GM21529 (cell line): ENCODE measurements around the gene TOR4A.

Source experiments
- ATAC-seq: cut with Tn5 transposase; IDR thresholded peaks from one replicate; pipeline ENCODE4 v1.9.1; 2021; ENCODE audit not compliant: unreplicated experiment

The TOR4A gene

DNA sequence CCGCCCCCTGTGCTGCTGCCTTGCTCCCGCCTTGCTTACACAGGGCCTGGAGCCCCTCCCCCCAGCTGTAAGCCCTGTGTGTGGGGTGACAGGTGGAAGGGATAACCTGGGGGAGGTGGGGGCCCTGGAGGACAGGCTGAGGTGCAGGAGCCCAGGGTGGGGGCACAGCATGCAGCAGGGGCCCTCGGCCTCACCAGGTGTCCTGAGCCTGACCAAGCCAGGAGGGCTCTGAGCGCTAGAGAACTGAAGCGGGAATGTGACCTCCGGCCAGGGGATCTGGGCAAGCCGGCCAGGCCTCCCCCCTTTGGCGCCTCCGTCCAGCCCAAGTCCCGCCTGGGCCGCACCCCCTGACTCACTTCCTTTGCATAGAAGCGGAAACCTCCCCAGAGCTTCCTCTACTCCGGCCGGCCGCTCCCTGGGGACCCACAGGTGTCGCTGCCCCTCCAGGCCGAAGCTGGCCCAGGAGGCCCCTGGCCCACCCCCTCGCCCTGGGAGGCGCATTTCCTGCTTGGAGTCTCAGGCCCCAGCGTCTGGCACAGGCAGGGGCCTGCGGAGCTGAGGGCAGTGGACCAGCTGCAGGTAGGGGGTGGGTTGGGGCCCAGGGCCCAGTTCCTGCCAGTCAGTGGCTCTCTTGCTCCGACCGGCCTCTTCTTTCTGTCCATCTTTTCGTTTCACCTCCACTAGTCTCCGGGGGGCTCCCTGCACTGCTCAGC, at the start of gene TOR4A:
Gene TOR4A, plus strand, starts transcription at position 398 of the 713 bp plus-strand sequence. CDS start 964 bp downstream, outside the sequence.
- peak; percentile 72 for ATAC-seq

DNA sequence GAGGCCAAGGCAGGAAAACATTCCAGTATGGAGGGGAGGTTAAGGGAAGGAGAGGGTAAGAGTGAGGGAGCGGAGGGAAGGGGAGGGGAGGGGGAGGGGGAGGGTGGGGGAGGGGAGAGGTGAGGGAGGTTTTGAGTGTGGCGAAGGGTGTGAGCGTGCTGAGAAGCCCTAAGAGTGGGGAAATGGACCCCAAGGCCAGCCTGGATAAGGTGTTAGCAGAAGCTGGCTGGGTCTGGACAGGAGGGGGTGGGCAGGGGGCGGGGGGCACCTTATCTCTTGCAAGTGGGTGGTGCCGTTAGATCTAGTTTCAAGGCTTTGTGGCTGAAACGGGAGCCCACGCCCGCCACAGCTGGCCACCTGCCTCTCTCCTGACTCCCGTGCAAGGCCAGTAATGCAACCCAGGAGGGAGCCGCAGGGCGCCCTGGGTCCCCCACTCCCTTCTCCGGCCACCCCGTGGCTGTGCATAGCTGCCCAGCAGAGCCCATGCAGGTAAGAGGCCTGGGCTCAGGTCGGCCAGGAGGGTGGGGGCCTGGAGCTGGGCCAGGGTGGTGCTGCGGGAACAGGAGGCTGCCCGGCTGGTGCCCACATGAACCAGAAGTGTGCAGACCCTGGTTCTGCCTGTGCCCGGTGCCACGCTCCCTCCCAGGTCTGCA, 49.5 kb upstream of the TOR4A start:
- ATAC-seq, result no peak

DNA sequence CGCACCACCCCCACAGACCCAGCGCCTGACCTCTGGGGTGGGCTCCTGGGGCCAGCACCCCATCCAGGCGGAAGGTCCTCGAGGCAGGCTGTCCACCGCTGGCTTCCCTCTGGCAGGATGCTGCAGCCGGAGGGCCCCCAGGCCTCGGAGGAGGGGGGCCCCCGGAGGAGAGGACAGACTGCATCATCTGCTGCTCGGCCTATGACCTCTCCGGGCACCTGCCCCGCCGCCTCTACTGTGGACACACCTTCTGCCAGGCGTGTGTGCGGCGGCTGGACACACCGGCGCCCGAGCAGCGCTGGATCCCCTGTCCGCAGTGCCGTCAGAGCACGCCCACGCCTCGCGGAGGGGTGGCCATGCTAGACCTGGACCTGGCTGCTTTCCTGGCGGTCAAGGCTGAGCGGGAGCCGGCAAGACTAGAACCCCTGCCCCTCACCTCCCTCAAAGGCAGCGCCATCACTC, 49.0 kb upstream of the TOR4A start:
- no peak for ATAC-seq

DNA sequence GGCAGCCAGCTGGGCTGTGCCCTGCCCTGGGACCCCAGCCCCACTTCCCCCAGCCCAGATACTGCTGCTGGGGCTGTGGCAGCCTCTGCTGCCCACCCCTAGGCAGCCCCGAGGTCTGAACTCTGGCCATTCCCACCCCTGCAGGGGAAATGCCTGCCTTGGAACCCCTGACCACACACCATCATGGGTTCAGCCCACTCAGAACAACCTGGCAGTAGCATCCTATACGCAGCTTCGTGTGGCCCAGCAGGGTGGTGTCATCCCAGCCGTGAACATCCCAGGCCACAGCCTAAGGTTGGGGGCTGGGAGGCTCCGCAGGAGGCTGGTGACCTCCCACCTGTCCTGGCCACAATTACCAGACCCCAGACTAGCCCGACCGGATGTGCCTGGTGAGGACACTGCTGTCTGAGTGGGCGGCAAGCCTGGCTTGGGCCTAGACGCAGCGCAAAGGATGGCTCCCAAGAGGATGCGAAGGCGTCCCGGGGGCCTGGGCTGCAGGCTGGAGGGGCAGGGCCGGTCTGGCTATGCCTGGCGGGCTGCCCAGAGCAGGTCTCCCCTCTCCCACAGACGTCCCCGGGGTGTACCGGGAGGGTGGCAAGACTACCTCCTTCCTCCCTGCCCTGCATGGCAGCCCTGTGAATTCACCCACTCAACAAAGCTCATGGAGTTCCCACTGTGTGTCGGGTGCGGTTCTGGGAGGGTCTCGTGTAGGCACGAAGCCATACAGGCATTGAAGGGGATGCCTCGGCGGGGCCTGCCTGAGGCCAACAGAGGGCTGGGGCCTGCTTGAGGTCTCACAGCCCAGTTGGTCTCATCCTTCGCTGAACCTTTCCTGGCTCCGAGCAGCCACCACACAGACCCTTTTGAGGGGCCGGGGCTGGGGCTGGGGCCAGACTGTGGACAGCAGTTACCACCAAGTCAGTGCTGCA, 48.3 kb upstream of the TOR4A start:
- ATAC-seq, result no peak

DNA sequence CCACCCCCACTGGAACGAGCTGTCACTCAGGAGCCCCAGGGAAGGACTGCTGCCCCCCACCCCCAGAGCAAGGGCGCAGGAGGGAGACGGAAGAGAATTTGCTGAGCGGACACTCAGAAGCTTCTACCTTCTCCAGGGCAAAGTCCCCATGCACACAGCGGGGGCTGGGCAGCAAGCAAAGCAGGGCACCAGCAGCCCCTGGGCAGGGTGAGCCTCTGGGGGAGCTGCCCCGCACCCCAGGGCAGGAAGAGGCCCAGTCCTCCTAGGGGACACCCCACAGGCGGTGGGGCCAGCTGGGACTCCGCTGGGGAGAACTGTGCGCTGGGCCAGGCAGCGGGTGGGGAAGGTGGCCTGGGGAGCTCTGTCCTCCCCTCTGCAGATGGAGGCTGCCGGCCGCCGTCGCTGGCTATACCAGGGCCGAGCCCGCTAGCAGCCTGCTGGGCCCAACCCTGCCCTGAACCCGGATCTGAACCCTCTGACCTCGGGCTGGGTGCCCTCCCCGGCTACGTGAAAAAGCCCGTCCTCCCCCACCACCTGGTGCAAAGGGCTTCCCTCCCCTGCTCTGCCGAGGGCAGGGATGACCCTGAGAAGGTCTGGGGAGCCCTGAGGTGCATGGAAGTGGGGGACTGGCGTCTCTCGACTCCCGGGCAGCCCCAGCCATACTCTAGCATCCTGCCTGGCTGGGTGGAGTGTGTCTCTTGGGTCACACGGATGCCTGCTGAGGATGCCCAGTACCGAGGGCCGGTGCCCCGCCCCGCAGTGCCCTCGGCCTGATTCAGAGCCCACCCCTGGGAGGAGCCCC, 47.4 kb upstream of the TOR4A start:
- ATAC-seq, result no peak

DNA sequence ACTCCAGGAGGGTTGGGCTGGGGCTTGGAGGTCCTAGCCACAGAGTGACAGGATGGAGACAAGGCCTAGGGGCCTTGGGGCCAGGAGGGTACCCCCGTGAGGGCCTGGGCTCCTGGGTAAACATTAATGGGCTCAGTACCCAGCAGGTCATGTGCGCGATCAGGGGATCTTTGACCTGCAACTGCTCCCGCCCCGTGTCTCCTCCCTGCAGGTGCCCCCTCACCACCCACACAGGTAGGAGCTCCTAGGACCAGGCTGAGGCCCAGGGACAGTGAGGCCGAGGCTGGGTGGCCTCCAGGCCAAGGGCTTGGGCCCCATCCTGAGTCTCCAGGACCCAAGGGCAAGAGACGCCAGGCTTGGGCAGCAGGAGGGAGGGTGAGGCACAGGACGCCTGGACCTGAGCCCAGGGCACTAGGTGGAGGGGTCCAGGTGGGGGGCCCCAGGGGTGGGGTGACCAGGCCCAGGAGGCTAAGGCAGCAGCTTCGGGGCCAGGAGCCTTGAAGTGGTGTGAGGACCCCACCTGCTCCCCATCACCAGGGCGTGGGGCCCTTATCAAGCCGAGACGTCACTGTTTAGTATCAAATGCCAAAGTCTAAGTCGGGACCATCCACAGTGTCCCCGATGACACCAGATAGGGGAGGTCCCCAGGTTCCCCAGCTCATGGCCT, 46.7 kb upstream of the TOR4A start, which contains the start of gene SLC34A3:
Gene SLC34A3, plus strand, starts transcription at position 197 of the 667 bp plus-strand sequence. CDS start 802 bp downstream, outside the sequence.
- ATAC-seq, result no peak

DNA sequence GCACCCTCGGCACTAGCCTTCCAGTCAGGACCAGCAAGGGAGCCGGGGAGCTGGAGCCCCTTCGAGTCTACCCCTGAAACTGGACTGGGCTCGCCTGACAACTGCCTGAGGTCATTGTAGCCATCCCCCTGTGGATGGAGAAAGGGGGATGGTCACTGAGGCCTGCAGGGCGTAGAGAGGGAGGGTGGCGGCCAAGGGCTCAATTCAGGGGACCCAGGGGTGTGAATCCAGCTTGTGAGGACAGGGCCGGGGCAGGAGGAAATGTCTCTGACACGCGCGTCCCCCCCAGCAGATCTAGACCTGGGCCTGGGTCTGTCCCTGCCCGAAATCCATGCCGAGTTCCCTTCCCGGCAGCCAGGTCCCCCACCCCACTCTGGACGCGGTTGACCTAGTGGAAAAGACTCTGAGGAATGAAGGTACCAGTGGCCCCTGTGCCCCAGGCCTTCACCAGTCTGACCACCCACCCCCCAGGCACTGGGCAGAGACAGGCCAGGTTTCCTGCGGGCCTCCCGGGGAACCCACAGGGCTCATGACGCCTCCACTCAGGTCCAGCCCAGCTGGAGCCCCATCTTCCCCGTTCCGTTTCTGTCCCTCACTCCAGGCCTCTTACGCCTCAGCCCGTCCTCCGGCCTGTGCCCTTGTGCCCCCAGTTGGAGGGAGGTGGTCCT, 46.0 kb upstream of the TOR4A start:
- ATAC-seq, result no peak

DNA sequence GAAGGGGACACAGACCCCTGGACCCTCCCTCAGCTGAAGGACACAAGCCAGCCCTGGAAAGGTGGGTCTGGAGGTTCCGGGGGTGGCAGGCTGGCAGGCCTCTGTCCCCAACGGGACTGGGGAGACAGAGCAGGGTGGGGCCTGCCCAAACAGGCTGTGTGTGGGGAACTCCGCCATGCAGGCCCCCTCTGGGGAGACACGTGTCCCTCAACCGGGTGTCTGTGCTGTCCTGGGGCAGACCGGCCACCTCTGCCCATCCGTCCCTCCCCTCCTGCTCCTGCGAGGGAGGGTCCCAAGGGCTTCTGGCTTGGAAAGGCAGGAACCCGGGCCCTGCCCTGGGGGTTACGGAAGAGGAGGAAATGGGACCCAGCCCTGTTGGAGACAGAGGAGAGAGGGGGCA, 45.4 kb upstream of the TOR4A start:
- no peak for ATAC-seq

DNA sequence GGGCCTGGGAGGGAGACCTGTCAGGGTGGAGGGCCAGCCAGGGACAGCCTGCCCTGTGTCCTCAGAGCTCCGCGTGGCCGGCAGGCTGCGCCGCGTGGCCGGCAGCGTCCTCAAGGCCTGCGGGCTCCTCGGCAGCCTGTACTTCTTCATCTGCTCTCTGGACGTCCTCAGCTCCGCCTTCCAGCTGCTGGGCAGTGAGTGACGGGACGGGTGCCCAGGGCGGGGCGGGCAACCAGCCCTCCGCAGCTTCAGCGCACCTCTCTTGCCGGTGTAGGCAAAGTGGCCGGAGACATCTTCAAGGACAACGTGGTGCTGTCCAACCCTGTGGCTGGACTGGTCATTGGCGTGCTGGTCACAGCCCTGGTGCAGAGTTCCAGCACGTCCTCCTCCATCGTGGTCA, 45.0 kb upstream of the TOR4A start:
- ATAC-seq, result no peak

DNA sequence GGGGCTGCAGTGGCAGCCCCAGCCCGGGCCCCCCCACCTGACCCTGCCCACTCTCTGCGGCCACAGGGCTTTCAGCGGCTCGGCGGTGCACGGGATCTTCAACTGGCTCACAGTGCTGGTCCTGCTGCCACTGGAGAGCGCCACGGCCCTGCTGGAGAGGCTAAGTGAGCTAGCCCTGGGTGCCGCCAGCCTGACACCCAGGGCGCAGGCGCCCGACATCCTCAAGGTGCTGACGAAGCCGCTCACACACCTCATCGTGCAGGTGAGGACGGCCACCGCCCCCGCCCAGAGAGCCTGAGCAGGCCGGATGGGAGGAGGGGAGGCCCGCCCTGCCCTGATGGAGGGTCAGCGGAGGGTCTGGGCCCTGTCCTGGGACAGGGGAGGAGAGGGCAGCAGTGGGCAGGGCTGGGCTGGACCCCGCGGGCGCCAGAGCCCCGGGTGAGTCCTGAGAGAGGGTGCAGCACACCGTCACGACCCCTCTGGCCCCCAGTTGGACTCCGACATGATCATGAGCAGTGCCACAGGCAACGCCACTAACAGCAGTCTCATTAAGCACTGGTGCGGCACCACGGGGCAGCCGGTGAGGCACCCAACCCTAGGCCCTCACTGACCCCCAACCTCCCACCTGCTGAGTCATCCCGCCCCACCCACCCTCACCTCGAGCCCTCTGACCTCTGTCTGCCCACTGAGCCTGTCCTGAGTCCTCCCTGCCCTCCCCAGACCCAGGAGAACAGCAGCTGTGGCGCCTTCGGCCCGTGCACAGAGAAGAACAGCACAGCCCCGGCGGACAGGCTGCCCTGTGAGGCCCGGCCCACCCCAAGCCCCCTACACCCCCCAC, 44.2 kb upstream of the TOR4A start:
- no peak for ATAC-seq

DNA sequence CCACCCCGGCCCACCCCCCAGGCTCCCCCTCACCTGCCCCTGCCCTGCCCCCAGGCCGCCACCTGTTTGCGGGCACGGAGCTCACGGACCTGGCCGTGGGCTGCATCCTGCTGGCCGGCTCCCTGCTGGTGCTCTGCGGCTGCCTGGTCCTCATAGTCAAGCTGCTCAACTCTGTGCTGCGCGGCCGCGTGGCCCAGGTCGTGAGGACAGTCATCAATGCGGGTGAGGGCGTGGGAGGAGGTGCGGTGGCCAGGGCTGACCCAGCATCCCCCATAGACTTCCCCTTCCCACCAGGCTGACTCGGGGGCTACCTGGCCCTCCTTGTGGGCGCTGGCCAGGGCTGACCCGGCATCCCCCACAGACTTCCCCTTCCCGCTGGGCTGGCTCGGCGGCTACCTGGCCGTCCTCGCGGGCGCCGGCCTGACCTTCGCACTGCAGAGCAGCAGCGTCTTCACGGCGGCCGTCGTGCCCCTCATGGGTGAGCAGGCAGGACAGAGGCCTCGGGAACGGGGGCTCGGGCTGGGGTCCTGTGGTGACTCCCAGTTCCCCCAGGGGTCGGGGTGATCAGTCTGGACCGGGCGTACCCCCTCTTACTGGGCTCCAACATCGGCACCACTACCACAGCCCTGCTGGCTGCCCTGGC, 43.4 kb upstream of the TOR4A start:
- no peak for ATAC-seq

DNA sequence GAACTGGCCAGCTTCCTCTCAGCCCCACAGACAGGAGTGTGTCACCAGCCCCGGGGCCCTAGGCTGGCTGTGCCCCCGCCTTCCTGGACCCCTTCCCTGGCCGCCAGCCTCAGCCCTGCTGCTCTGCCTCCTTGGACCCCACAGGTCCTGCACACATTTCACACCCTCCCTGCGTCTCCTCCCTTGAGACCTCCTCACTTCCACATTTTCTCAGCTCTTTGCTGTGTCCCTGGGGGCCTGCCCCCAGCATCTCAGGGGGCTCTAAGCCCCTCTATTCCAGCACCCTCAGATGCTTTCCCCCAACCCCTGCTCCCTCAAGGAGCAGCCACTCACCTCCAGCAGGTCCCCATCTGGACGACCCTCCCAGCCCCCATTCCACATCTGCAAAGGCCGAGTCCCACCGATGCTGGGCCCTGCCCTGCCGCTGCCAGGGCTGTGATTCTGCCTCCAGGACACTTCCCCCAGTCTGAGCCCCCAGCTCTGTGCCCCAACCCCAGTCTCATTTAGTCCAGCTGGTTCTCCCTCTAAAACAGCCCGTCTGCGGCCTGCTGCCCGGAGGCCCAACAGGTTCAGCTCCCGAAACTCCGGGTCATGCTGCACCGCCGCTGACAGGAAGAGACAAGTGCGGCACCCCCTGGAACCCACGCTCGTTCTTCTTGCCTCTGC, 42.6 kb upstream of the TOR4A start:
- no peak for ATAC-seq

DNA sequence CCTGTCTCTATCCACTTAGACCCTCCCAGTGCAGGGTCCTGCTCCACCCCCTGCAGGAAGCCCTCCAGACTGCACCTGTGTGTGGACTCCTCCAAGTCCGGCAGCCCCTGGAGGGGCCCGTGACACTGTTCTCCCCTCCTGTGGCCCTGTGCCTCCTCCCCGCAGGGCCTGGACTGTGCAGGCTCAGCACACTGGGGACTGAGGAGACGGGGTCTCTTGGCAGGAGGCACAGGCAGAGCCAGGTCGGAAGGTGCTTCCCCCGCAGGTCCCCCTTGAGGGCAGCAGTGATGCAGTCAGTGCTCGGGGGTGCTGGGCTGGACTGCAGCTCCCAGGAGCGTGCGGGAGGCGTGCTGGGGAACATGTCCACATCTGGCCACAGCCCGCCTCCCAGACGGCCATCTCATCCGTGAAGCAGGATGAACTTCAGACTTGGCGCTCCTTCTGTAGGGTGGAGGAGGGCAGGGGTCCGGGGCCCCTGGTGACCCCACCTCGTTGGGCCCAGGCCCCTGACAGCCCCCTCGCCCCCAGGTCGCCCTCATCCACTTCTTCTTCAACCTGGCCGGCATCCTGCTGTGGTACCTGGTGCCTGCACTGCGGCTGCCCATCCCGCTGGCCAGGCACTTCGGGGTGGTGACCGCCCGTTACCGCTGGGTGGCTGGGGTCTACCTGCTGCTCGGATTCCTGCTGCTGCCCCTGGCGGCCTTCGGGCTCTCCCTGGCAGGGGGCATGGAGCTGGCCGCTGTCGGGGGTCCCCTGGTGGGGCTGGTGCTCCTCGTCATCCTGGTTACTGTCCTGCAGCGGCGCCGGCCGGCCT, 41.9 kb upstream of the TOR4A start:
- ATAC-seq, result no peak

DNA sequence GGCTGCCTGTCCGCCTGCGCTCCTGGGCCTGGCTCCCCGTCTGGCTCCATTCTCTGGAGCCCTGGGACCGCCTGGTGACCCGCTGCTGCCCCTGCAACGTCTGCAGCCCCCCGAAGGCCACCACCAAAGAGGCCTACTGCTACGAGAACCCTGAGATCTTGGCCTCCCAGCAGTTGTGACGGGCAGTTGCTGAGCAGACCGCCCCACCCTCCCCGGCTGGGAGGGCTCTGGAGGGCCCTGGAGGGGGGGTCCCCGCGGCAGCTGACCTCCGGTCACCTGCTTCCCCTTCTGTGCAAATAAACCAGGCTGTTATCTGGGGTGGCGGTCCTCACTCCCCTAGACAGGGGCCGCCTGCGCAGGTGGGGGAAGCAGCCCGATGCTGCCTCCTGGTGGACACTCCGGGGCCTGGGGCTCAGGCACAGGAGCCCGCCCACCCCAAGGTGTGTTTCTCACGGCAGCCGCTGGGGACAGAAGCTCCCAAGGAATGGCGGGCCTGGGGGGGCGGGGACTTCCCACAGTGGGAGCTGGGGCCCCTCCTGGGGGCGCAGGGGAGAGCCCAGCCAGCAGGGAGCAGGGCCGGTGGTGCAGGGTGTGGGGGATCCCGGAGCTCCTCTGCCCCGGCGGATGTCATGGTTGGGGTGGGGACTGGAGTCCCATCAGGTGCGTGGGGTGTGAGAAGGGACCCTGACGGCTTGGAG, 41.1 kb upstream of the TOR4A start:
- peak; percentile 17 for ATAC-seq

DNA sequence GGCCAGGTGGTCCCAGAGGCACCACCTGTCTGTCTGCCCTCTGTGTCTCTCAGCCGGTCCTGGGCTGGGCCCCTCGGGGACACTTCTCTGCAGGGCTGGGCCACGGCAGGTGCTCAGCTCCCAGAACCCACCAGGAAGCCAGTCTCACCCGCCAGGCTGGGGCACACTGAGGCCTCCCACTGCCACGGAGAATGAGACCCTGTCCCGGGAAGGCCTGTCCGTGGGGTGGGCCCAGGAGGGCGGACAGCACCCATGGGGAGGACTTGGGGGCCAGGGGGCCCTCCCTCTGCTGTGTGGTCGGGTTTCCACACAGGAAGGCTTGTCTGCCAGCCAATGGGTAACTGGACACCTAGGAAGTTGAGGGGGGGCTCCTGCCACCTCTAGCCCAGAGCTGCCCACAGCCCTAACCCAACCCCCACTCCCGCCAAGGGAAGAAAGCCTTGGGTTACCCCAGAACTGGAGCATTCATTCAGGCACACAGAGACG, 40.5 kb upstream of the TOR4A start:
- no peak for ATAC-seq
